Melanocyte of skin (primary cell): Measurements from ENCODE around the gene TNXB. TPM values are rescaled to one million over a fixed set of nuclear protein-coding genes. Genes with fewer than 3 reads are reported as not detected.

ENCODE experiments used
- small RNA-seq, 2 donors: library from RNA; depleted of rRNA; stranded (forward); fragments of <200 nt; gene quantifications; one replicate each; pipeline ENCODE3, GENCODE V24; 2012
- total RNA-seq, 2 donors: library from RNA; depleted of rRNA; stranded (reverse); fragments of >200 nt; gene quantifications; 2 replicates each; pipeline ENCODE4 v1.2.3, GENCODE V29; 2012

Gene TNXB, protein sequence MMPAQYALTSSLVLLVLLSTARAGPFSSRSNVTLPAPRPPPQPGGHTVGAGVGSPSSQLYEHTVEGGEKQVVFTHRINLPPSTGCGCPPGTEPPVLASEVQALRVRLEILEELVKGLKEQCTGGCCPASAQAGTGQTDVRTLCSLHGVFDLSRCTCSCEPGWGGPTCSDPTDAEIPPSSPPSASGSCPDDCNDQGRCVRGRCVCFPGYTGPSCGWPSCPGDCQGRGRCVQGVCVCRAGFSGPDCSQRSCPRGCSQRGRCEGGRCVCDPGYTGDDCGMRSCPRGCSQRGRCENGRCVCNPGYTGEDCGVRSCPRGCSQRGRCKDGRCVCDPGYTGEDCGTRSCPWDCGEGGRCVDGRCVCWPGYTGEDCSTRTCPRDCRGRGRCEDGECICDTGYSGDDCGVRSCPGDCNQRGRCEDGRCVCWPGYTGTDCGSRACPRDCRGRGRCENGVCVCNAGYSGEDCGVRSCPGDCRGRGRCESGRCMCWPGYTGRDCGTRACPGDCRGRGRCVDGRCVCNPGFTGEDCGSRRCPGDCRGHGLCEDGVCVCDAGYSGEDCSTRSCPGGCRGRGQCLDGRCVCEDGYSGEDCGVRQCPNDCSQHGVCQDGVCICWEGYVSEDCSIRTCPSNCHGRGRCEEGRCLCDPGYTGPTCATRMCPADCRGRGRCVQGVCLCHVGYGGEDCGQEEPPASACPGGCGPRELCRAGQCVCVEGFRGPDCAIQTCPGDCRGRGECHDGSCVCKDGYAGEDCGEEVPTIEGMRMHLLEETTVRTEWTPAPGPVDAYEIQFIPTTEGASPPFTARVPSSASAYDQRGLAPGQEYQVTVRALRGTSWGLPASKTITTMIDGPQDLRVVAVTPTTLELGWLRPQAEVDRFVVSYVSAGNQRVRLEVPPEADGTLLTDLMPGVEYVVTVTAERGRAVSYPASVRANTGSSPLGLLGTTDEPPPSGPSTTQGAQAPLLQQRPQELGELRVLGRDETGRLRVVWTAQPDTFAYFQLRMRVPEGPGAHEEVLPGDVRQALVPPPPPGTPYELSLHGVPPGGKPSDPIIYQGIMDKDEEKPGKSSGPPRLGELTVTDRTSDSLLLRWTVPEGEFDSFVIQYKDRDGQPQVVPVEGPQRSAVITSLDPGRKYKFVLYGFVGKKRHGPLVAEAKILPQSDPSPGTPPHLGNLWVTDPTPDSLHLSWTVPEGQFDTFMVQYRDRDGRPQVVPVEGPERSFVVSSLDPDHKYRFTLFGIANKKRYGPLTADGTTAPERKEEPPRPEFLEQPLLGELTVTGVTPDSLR (N-terminal part only)
- under 1 TPM; under 0.01 TPM for total RNA-seq

GRCh38 chr6:32109114-32109764 lies at the start of gene TNXB:
TSS of gene TNXB (minus strand) at chr6:32109338. CDS start at chr6:32098198, 11,140 bp downstream.

DNA sequence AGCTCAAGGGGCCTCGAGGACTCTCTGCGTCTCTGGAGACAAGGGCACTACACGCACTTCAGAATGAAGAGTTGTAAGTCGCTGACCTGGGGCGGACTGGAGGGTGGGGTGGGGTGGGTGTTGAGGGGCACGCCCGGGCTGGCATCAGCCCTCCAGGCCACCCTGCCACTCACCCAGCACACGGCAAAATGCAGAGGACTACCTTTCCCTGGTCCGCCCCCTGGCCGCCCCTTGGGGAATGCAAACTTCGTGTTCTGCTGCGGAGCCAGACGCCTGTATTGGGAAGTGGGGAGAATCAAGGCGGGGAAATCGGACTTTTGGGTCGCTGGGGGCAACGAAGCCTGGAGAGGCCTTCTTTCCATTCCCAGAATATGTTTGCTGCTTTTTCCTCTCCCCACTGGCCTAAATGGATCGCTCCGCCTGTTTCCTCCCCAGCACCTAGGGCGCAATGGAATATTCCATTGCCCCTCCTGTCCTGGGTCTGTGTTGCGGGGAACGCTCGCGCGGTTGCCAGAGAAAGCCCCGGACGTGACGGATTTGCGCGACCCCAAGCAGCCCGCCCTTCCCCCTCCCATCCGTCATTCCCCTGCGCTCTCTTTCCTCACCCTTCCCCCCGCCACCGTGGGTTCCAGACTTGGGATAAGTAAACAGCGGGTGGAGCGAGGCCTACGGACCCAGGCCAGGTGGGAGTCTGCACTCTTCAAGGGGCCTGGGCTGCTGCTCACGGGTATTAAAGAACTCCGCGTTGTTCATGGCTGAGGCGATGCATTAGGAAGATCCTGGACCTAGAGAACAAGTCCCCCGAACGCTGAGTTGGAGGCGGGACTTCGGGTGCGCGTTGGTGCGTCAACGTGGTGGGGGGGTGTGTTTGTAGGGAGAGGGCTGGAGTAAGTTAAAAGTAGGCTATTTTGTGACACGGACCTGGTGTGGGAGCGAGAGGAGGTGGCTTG lies 44.7 kb upstream of the TNXB start, which contains the start of gene PPT2:
Gene PPT2, plus strand, starts transcription at position 578 of the 950 bp plus-strand sequence. CDS start 454 bp downstream, outside the sequence.

GRCh38 chr6:32151863-32152768 lies 43.0 kb upstream of the TNXB start, which contains the start of gene PRRT1:
TSS of gene PRRT1 (minus strand) at chr6:32151939. CDS start at chr6:32151827, 112 bp downstream.

DNA sequence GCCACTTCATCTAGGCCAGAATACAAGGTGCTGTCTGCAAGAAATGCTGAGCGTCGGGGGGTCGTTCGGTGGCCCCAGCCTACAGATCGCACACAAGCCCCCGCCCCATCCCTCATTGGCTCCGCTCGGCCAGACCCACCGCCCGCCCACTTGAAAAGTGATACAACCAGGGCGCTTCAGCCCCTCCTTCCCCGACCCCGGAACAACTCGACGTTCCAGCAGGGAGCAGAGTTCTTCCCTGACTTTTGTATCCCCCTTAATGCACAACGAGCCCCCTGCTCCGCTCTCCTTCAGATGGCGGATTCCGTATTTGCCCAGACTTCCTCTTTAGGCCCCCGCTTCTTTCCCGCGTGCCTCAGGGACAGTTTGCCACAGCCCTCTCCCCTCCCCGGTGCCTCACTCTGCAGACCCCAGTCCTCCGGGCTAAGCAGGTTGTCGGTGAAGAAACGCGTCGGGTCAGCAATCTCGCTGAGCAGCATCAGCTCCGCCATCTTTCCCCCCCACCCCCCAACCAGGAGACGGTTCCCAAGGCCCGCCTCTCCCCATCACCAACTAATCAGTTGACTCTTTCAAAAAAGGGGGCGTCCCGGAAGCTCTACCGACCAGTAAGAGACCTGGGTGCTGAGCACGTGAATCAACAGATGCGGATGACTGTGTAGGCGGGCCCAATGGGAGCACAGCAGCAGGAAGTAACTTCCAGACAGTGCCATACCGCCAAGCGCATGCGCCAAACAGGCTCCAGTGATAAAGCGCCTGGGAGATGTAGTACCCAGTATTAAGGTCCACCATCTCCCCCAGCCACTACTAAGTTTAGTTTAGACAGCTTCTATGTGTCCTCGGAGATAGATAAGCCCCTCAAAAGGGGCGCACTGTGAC lies 18.8 kb upstream of the TNXB start, which contains the start of gene ATF6B:
Gene ATF6B, minus strand, starts transcription at position 530 of the 876 bp plus-strand sequence. Its CDS starts 39 bp downstream, at position 491.

DNA sequence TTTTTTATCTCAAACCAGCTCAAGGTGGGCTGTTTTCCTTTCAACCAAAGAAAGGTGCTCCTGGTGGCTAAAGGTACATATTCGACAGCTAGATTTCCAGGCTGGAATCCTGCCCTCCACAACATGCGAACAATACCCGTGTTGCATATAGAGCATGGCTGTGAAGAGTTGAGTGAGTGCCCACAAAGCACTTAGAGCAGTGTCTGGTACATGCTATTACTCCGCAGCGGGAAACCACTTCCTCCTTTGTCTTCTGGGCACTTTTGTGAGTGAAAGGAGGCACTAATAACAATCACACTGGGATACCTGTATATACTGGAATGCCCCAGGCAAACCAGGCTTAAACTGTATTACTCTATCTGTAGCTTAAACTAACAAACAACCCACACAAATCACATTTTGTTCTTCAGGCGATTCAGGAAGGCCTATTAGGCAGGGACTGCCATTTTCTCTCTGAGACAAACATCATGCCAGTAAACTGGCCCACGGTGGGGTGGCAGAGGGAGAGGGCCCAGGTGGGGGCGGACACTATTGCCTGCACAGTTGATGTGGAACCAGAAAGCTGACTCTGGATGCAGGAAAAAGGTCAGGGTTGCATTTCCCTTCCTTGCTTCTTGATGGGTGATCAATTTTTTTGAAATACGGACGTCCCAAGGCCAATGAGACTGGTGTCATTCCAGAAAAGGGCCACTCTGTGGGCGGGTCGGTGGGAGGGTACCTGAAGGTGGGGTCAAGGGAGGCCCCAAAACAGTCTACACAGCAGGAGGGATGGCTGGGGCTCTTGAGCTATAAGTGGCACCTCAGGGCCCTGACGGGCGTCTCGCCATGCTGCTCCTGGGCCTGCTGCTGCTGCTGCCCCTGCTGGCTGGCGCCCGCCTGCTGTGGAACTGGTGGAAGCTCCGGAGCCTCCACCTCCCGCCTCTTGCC lies 71.3 kb downstream of the TNXB start, which contains the start of gene CYP21A2:
Gene CYP21A2, plus strand, starts transcription at position 818 of the 927 bp plus-strand sequence. Its CDS starts 8 bp downstream, at position 826.

DNA sequence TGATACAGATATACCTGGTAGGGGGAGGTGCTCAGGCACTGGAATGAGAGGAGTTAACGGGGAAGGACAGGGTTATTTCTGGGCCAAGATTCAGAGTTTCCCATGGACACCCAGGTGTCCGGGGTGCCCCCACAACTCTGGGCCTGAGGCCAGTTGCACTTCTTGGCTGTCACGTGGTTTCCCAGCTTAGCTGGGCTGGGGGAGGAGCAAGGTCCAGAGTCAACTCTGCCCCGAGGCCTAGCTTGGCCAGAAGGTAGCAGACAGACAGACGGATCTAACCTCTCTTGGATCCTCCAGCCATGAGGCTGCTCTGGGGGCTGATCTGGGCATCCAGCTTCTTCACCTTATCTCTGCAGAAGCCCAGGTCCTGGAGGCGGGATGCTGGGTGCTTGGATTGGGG lies 94.6 kb downstream of the TNXB start, which contains the start of gene C4B:
Gene C4B, plus strand, starts transcription at position 249 of the 400 bp plus-strand sequence. Its CDS starts 51 bp downstream, at position 300.

Small RNA genes lying within 50 kb of the gene (small RNA-seq; reads per million reads assigned to genes)
- 0 reads per million in 2 donors for gene RNA5SP206

Other genes starting within 250 kb of the TNXB start
- gene NEU1, start 246.5 kb downstream of the TNXB start, total RNA-seq, result 100 to 1,000 TPM; 114 to 132 TPM
- not detected for gene SLC44A4, start 230.3 kb downstream of the TNXB start, total RNA-seq
- gene EHMT2, start 211.6 kb downstream of the TNXB start, total RNA-seq, result 10 to 100 TPM; 29.9 to 44.3 TPM
- 1 to 10 TPM; 1.7 to 3.0 TPM for gene ZBTB12, start 207.3 kb downstream of the TNXB start, total RNA-seq
- gene C2, start 181.6 kb downstream of the TNXB start, total RNA-seq, result 1 to 10 TPM; 2.4 to 3.7 TPM
- 1 to 10 TPM; 1.7 to 4.1 TPM for gene CFB, start 163.2 kb downstream of the TNXB start, total RNA-seq
- gene NELFE, start 150.4 kb downstream of the TNXB start, total RNA-seq, result 100 to 1,000 TPM in 1 of 2 donors, 10 to 100 TPM in 1; 73.6 to 114 TPM
- gene SKIC2, start 150.2 kb downstream of the TNXB start, total RNA-seq, result 10 to 100 TPM; 50.6 to 54.4 TPM
- gene DXO, start 137.2 kb downstream of the TNXB start, total RNA-seq, result 10 to 100 TPM; 13.1 to 16.0 TPM
- gene C4A, start 127.3 kb downstream of the TNXB start, total RNA-seq, result 1 to 10 TPM in 1 of 2 donors, under 1 TPM in 1; 0.33 to 1.4 TPM
- 1 to 10 TPM in 1 of 2 donors, under 1 TPM in 1; 0.67 to 1.4 TPM for gene C4B, start 94.5 kb downstream of the TNXB start, total RNA-seq
- not detected for gene CYP21A2, start 70.9 kb downstream of the TNXB start, total RNA-seq
- 10 to 100 TPM; 23.6 to 29.3 TPM for gene ATF6B, start 18.9 kb upstream of the TNXB start, total RNA-seq
- 10 to 100 TPM in 1 of 2 donors, 1 to 10 TPM in 1; 9.6 to 14.7 TPM for gene FKBPL, start 20.9 kb upstream of the TNXB start, total RNA-seq
- under 1 TPM; 0.34 to 0.67 TPM for gene PRRT1, start 42.6 kb upstream of the TNXB start, total RNA-seq
- gene PPT2, start 44.8 kb upstream of the TNXB start, total RNA-seq, result 10 to 100 TPM; 50.0 to 60.2 TPM
- gene EGFL8, start 55.3 kb upstream of the TNXB start, total RNA-seq, result 10 to 100 TPM; 31.6 to 55.4 TPM
- gene AGPAT1, start 66.7 kb upstream of the TNXB start, total RNA-seq, result 10 to 100 TPM; 67.9 to 76.4 TPM
- gene RNF5, start 69.1 kb upstream of the TNXB start, total RNA-seq, result 10 to 100 TPM; 44.3 to 45.4 TPM
- gene AGER, start 74.9 kb upstream of the TNXB start, total RNA-seq, result under 1 TPM; under 0.01 to 0.69 TPM
- 10 to 100 TPM; 33.0 to 36.3 TPM for gene PBX2, start 80.9 kb upstream of the TNXB start, total RNA-seq
- 10 to 100 TPM in 1 of 2 donors, 1 to 10 TPM in 1; 8.6 to 13.3 TPM for gene GPSM3, start 83.3 kb upstream of the TNXB start, total RNA-seq
- gene NOTCH4, start 114.7 kb upstream of the TNXB start, total RNA-seq, result 1 to 10 TPM; 2.8 to 3.0 TPM